WTC11 (cell line): ENCODE measurements around the gene PTPRN2. TPM values are rescaled to one million over a fixed set of nuclear protein-coding genes. Genes with fewer than 3 reads are reported as not detected.

Source experiments
- ATAC-seq: fragments of 200-7000 bp; cut with Tn5 transposase; 2 replicates; pipeline ENCODE4 v1.10.0; 2021; ENCODE audit warnings: mild to moderate bottlenecking, moderate library complexity
- CTCF ChIA-PET: fragments of 300-600 bp; sonication (Branson Sonifier 250); formaldehyde crosslinking; loops from one replicate; lab custom pipeline; 2021; ENCODE audit warnings: antibody characterized with exemption; lab: Charles Lee
- POLR2A ChIA-PET: fragments of 350-600 bp; sonication (Branson Sonifier 250); formaldehyde crosslinking; loops from one replicate; lab custom pipeline; 2021; ENCODE audit warnings: antibody characterized with exemption; lab: Charles Lee
- DNase-seq: peaks from one replicate; pipeline ENCODE4 v3.0.0; 2021; ENCODE audit warnings: low spot score
- H3K27ac Mint-ChIP-seq: 2 replicates; pipeline ENCODE4 v1.8.0; 2021; ENCODE audit warnings: mixed read lengths
- H3K27me3 Mint-ChIP-seq: 2 replicates; pipeline ENCODE4 v1.8.0; 2021; ENCODE audit warnings: low read depth, mild to moderate bottlenecking, moderate library complexity, mixed read lengths
- H3K36me3 Mint-ChIP-seq: 2 replicates; pipeline ENCODE4 v1.8.0; 2021; ENCODE audit warnings: mixed read lengths
- H3K4me1 Mint-ChIP-seq: 2 replicates; pipeline ENCODE4 v1.8.0; 2022; ENCODE audit warnings: mixed read lengths
- H3K4me3 Mint-ChIP-seq: 2 replicates; pipeline ENCODE4 v1.8.0; 2021; ENCODE audit warnings: mild to moderate bottlenecking, moderate library complexity, mixed read lengths
- H3K9me3 Mint-ChIP-seq: 2 replicates; pipeline ENCODE4 v1.8.0; 2021; ENCODE audit warnings: mixed read lengths
- CBFB ChIP-seq: sonication (generic); formaldehyde crosslinking; IDR thresholded peaks from 2 replicates; pipeline ENCODE4 v1.8.1; 2022; ENCODE audit warnings: mild to moderate bottlenecking, low read depth, missing genetic modification reagents
- EMX1 ChIP-seq: fragments of 250-450 bp; sonication (Bioruptor Pico); IDR thresholded peaks from 2 replicates; pipeline ENCODE4 v1.8.0; 2021; ENCODE audit warnings: mild to moderate bottlenecking
- ERG ChIP-seq: fragments of 250-450 bp; sonication (Bioruptor Pico); IDR thresholded peaks from 2 replicates; pipeline ENCODE4 v1.8.0; 2021; ENCODE audit warnings: mild to moderate bottlenecking
- ESRRA ChIP-seq: sonication (generic); formaldehyde crosslinking; IDR thresholded peaks from 2 replicates; pipeline ENCODE4 v1.8.1; 2022; ENCODE audit warnings: mild to moderate bottlenecking, missing genetic modification reagents, borderline replicate concordance
- FOXP1 ChIP-seq: sonication (generic); formaldehyde crosslinking; IDR thresholded peaks from 2 replicates; pipeline ENCODE4 v1.8.0; 2022; ENCODE audit warnings: missing genetic modification reagents, mild to moderate bottlenecking, moderate library complexity, borderline replicate concordance
- FOXP4 ChIP-seq: sonication (generic); formaldehyde crosslinking; IDR thresholded peaks from 2 replicates; pipeline ENCODE4 v1.8.0; 2022; ENCODE audit warnings: mild to moderate bottlenecking, missing genetic modification reagents
- MXD4 ChIP-seq: fragments of 250-450 bp; sonication (Bioruptor Pico); IDR thresholded peaks from 2 replicates; pipeline ENCODE4 v1.8.0; 2021; ENCODE audit warnings: mild to moderate bottlenecking, moderate library complexity, borderline replicate concordance
- STAT6 ChIP-seq: sonication (generic); formaldehyde crosslinking; conservative IDR thresholded peaks from 2 replicates; pipeline ENCODE4 v1.8.1; 2023; ENCODE audit warnings: mild to moderate bottlenecking, low read depth, missing genetic modification reagents, moderate library complexity
- TCF7 ChIP-seq: sonication (generic); formaldehyde crosslinking; IDR thresholded peaks from 2 replicates; pipeline ENCODE4 v1.8.0; 2022; ENCODE audit warnings: mild to moderate bottlenecking, low read depth, missing genetic modification reagents, moderate library complexity
- ZNF138 ChIP-seq: sonication (generic); formaldehyde crosslinking; conservative IDR thresholded peaks from 2 replicates; pipeline ENCODE4 v1.8.1; 2022; ENCODE audit warnings: mild to moderate bottlenecking, moderate library complexity, missing genetic modification reagents
- ZNF219 ChIP-seq: sonication (generic); formaldehyde crosslinking; IDR thresholded peaks from 2 replicates; pipeline ENCODE4 v1.8.0; 2023; ENCODE audit warnings: missing genetic modification reagents, mild to moderate bottlenecking, borderline replicate concordance
- ZNF232 ChIP-seq: sonication (generic); formaldehyde crosslinking; IDR thresholded peaks from 2 replicates; pipeline ENCODE4 v1.8.0; 2022; ENCODE audit warnings: mild to moderate bottlenecking, missing genetic modification reagents
- ZNF263 ChIP-seq: sonication (generic); formaldehyde crosslinking; IDR thresholded peaks from 2 replicates; pipeline ENCODE4 v1.8.1; 2022; ENCODE audit warnings: low read depth, mild to moderate bottlenecking, moderate library complexity, missing genetic modification reagents
- ZNF423 ChIP-seq: fragments of 250-450 bp; sonication (Bioruptor Pico); IDR thresholded peaks from 2 replicates; pipeline ENCODE4 v2.1.2; 2022; ENCODE audit warnings: mild to moderate bottlenecking, moderate library complexity
- total RNA-seq: library from RNA; stranded (reverse); gene quantifications from 3 replicates; pipeline ENCODE4 v1.2.3, GENCODE V29; 2021
- TF ChIP-seq, protein P1 (sequence below): sonication (generic); formaldehyde crosslinking; IDR thresholded peaks from 2 replicates; pipeline ENCODE4 v1.8.0; 2022; ENCODE audit warnings: mild to moderate bottlenecking, missing genetic modification reagents
- TF ChIP-seq, protein P2 (sequence below): sonication (generic); formaldehyde crosslinking; IDR thresholded peaks from 2 replicates; pipeline ENCODE4 v1.8.0; 2022; ENCODE audit warnings: missing genetic modification reagents
- TF ChIP-seq, protein P3 (sequence below): sonication (generic); formaldehyde crosslinking; IDR thresholded peaks from 2 replicates; pipeline ENCODE4 v1.8.1; 2022; ENCODE audit warnings: mild to moderate bottlenecking, missing genetic modification reagents, moderate library complexity, borderline replicate concordance
- TF ChIP-seq, protein P4 (sequence below): sonication (generic); formaldehyde crosslinking; IDR thresholded peaks from 2 replicates; pipeline ENCODE4 v1.8.0; 2022; ENCODE audit warnings: mild to moderate bottlenecking, missing genetic modification reagents
- TF ChIP-seq, protein P5 (sequence below): sonication (generic); formaldehyde crosslinking; IDR thresholded peaks from 2 replicates; pipeline ENCODE4 v1.8.1; 2023; ENCODE audit warnings: mild to moderate bottlenecking, missing genetic modification reagents, borderline replicate concordance
- TF ChIP-seq, protein P6 (sequence below): fragments of 250-450 bp; sonication (Bioruptor Pico); IDR thresholded peaks from 2 replicates; pipeline ENCODE4 v1.9.0; 2021; ENCODE audit warnings: mild to moderate bottlenecking

The PTPRN2 gene
- total RNA-seq, 1 experiment from 2014 or later = 4.7 TPM

DNA sequence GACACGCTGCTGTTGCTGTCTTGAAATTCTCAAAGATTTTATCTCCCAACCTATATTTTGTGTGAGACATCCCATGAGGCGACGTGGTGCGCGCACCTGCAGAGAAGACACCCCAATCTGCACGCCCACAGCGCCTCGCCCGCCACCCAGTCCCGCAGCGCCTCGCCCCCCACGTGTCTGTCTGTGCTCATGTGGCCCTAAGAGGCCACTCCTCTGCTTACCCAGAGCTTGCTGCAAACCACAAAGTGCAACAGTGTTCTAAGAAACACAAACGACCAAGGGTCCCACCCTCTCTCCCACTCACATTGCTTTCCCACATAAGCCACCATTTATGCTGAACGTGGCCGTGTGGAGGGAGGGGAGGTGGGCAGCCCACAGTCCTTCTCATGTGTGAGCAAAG is 287.2 kb downstream of the PTPRN2 start:
- ChIA-PET CTCF (no interaction called here), POLR2A (no interaction called here)
- peaks cover 9% of the 10 kb centered on the region for H3K9me3 Mint-ChIP-seq
- DNase-seq (no peak), ATAC-seq (no peak)
- H3K4me3 Mint-ChIP-seq = no peak overlapping the region
- peaks cover 10% of the 10 kb centered on the region for H3K36me3 Mint-ChIP-seq
- H3K4me1 Mint-ChIP-seq = peaks cover 50% of the 10 kb centered on the region
- peaks cover 3% of the 10 kb centered on the region; the same call in 1 of the 2 replicates for H3K27me3 Mint-ChIP-seq
- H3K27ac Mint-ChIP-seq = no peak overlapping the region
- TF ChIP-seq ZNF423 (CRISPR knock-in tag) = no peak
- TF ChIP-seq TCF7 (CRISPR knock-in tag) = no peak
- TF ChIP-seq STAT6 (CRISPR knock-in tag) = no peak
- TF ChIP-seq EMX1 = no peak
- TF ChIP-seq MXD4 = no peak
- TF ChIP-seq, protein P1, sequence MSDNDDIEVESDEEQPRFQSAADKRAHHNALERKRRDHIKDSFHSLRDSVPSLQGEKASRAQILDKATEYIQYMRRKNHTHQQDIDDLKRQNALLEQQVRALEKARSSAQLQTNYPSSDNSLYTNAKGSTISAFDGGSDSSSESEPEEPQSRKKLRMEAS = no peak
- no peak for TF ChIP-seq ZNF219 (CRISPR knock-in tag)
- TF ChIP-seq, protein P2, sequence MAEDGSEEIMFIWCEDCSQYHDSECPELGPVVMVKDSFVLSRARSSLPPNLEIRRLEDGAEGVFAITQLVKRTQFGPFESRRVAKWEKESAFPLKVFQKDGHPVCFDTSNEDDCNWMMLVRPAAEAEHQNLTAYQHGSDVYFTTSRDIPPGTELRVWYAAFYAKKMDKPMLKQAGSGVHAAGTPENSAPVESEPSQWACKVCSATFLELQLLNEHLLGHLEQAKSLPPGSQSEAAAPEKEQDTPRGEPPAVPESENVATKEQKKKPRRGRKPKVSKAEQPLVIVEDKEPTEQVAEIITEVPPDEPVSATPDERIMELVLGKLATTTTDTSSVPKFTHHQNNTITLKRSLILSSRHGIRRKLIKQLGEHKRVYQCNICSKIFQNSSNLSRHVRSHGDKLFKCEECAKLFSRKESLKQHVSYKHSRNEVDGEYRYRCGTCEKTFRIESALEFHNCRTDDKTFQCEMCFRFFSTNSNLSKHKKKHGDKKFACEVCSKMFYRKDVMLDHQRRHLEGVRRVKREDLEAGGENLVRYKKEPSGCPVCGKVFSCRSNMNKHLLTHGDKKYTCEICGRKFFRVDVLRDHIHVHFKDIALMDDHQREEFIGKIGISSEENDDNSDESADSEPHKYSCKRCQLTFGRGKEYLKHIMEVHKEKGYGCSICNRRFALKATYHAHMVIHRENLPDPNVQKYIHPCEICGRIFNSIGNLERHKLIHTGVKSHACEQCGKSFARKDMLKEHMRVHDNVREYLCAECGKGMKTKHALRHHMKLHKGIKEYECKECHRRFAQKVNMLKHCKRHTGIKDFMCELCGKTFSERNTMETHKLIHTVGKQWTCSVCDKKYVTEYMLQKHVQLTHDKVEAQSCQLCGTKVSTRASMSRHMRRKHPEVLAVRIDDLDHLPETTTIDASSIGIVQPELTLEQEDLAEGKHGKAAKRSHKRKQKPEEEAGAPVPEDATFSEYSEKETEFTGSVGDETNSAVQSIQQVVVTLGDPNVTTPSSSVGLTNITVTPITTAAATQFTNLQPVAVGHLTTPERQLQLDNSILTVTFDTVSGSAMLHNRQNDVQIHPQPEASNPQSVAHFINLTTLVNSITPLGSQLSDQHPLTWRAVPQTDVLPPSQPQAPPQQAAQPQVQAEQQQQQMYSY (CRISPR knock-in tag) = no peak
- no peak for TF ChIP-seq ZNF138
- TF ChIP-seq, protein P3, sequence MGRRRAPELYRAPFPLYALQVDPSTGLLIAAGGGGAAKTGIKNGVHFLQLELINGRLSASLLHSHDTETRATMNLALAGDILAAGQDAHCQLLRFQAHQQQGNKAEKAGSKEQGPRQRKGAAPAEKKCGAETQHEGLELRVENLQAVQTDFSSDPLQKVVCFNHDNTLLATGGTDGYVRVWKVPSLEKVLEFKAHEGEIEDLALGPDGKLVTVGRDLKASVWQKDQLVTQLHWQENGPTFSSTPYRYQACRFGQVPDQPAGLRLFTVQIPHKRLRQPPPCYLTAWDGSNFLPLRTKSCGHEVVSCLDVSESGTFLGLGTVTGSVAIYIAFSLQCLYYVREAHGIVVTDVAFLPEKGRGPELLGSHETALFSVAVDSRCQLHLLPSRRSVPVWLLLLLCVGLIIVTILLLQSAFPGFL (CRISPR knock-in tag) = no peak
- TF ChIP-seq, protein P4, sequence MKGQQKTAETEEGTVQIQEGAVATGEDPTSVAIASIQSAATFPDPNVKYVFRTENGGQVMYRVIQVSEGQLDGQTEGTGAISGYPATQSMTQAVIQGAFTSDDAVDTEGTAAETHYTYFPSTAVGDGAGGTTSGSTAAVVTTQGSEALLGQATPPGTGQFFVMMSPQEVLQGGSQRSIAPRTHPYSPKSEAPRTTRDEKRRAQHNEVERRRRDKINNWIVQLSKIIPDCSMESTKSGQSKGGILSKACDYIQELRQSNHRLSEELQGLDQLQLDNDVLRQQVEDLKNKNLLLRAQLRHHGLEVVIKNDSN (CRISPR knock-in tag) = no peak
- no peak for TF ChIP-seq ERG
- TF ChIP-seq CBFB (CRISPR knock-in tag) = no peak
- TF ChIP-seq FOXP4 (CRISPR knock-in tag) = no peak
- TF ChIP-seq ESRRA (CRISPR knock-in tag) = no peak
- TF ChIP-seq, protein P5, sequence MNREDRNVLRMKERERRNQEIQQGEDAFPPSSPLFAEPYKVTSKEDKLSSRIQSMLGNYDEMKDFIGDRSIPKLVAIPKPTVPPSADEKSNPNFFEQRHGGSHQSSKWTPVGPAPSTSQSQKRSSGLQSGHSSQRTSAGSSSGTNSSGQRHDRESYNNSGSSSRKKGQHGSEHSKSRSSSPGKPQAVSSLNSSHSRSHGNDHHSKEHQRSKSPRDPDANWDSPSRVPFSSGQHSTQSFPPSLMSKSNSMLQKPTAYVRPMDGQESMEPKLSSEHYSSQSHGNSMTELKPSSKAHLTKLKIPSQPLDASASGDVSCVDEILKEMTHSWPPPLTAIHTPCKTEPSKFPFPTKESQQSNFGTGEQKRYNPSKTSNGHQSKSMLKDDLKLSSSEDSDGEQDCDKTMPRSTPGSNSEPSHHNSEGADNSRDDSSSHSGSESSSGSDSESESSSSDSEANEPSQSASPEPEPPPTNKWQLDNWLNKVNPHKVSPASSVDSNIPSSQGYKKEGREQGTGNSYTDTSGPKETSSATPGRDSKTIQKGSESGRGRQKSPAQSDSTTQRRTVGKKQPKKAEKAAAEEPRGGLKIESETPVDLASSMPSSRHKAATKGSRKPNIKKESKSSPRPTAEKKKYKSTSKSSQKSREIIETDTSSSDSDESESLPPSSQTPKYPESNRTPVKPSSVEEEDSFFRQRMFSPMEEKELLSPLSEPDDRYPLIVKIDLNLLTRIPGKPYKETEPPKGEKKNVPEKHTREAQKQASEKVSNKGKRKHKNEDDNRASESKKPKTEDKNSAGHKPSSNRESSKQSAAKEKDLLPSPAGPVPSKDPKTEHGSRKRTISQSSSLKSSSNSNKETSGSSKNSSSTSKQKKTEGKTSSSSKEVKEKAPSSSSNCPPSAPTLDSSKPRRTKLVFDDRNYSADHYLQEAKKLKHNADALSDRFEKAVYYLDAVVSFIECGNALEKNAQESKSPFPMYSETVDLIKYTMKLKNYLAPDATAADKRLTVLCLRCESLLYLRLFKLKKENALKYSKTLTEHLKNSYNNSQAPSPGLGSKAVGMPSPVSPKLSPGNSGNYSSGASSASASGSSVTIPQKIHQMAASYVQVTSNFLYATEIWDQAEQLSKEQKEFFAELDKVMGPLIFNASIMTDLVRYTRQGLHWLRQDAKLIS = no peak
- TF ChIP-seq ZNF263 (CRISPR knock-in tag) = no peak
- TF ChIP-seq ZNF232 = no peak
- TF ChIP-seq FOXP1 (CRISPR knock-in tag) = no peak
- TF ChIP-seq, protein P6, sequence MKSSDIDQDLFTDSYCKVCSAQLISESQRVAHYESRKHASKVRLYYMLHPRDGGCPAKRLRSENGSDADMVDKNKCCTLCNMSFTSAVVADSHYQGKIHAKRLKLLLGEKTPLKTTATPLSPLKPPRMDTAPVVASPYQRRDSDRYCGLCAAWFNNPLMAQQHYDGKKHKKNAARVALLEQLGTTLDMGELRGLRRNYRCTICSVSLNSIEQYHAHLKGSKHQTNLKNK (CRISPR knock-in tag) = no peak
